Measurements from ENCODE around the gene HOXA3. TPM values are rescaled to one million over a fixed set of nuclear protein-coding genes. Genes with fewer than 3 reads are reported as not detected.
A peak's percentile ranks its signal among the peaks of the same experiment; 100 is the strongest.

Gene HOXA3
- total RNA-seq, 2 donors from 2014 or later, result 13.3 to 14.1 TPM

- DNase-seq, result peak; percentile 82
- intact Hi-C loops (cut with DNase I), result no loop called here
Observed at GRCh38 chr7:27156508-27156898, 4.1 kb upstream of the HOXA3 start, which contains the start of gene HOXA7. Gene HOXA7 (minus strand): TSS chr7:27156675. CDS start chr7:27156545, 130 bp downstream.

GRCh38 chr7:27155816-27156507 is 3.6 kb upstream of the HOXA3 start:
- peak overlapping the region; percentile 49 for H3K4me3 ChIP-seq
- H3K4me1 ChIP-seq, result peaks cover 16% of the 10 kb centered on the region
- H3K36me3 ChIP-seq, result no peaks in the 10 kb centered on the region
- H3K27ac ChIP-seq, result peak overlapping the region; percentile 94
- no peak for TF ChIP-seq CTCF (IDR thresholded peaks at IDR 0.05)
- peak; percentile 70 for DNase-seq
- peak overlapping the region; percentile 80 to 100 for H3K9ac ChIP-seq (ENCODE audit: low read depth in 2 of 2, low read length in 2 of 2)
- no peaks in the 10 kb centered on the region for H3K9me3 ChIP-seq
- peaks cover 4% of the 10 kb centered on the region for H3K27me3 ChIP-seq
- intact Hi-C loops (cut with DNase I), result no loop called here

More at GRCh38 chr7:27156508-27156898, 4.1 kb upstream of the HOXA3 start, which contains the start of gene HOXA7:
- Histone ChIP-seq H3K9ac (ENCODE audit: low read depth in 2 of 2, low read length in 2 of 2) (peak within 1 kb of the TSS; percentile 80 to 100), H3K27ac (peak within 1 kb of the TSS; percentile 94), H3K9me3 (no peaks in the 10 kb centered on the region), H3K27me3 (peaks cover 4% of the 10 kb centered on the region), H3K4me3 (peak within 1 kb of the TSS; percentile 49), H3K4me1 (peaks cover 16% of the 10 kb centered on the region), H3K36me3 (no peaks in the 10 kb centered on the region)
- TF ChIP-seq CTCF (IDR thresholded peaks at IDR 0.05), result no peak

DNA sequence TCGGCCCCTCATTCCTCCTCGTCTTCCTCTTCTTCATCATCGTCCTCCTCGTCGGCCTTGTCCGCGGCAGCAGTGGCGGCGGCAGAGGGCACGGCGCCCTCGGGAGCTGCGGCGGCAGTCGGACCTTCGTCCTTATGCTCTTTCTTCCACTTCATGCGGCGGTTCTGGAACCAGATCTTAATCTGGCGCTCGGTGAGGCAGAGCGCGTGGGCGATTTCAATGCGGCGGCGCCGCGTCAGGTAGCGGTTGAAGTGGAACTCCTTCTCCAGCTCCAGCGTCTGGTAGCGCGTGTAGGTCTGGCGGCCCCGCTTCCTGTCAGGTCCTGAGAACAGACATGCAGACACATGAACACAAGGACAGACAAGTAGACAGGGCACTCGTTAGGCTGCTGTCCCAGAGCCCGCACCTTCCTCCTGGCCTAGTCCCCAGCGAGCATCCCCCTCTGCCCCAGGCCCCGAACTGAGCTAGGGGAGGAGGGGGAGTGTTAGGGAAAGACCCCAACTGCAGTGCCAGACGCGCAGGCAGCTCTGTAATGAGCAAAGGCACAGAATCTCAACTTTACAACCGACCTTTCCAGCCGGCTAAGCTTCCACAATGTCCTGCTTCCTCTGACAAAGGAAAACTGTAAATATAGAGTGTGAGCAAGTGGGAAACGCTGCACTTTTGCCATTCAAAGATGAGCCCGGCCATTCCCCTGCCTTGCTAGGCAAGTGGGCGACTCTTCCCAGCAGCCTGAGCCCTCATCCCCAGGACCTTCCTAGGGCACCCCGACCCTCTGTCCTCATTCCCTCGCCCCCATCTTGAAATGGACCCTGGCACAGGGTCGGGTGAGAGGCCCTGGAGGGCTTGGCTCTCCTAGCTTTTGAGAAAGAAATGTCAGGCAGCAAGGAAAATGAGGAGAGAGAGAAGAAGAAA is 2.8 kb upstream of the HOXA3 start:
- peak; percentile 60 for DNase-seq
- H3K27ac ChIP-seq, result peak overlapping the region; percentile 94
- no peak for TF ChIP-seq CTCF (IDR thresholded peaks at IDR 0.05)
- H3K27me3 ChIP-seq, result peaks cover 4% of the 10 kb centered on the region
- H3K4me1 ChIP-seq, result peaks cover 16% of the 10 kb centered on the region
- H3K4me3 ChIP-seq, result peak overlapping the region; percentile 49
- no peaks in the 10 kb centered on the region for H3K9me3 ChIP-seq
- peak overlapping the region; percentile 80 to 100 for H3K9ac ChIP-seq (ENCODE audit: low read depth in 2 of 2, low read length in 2 of 2)
- intact Hi-C loops (cut with DNase I), result no loop called here
- H3K36me3 ChIP-seq, result no peaks in the 10 kb centered on the region

GRCh38 chr7:27154369-27154768 is 2.0 kb upstream of the HOXA3 start:
- Histone ChIP-seq H3K9me3 (no peaks in the 10 kb centered on the region), H3K4me1 (peaks cover 11% of the 10 kb centered on the region), H3K27me3 (peaks cover 4% of the 10 kb centered on the region), H3K4me3 (peak overlapping the region; percentile 49), H3K9ac (ENCODE audit: low read depth in 2 of 2, low read length in 2 of 2) (peak overlapping the region; percentile 40 to 100), H3K36me3 (no peaks in the 10 kb centered on the region), H3K27ac (no peak overlapping the region)
- TF ChIP-seq CTCF (IDR thresholded peaks at IDR 0.05), result no peak
- peak; percentile 29 for DNase-seq
- intact Hi-C loops (cut with DNase I), result no loop called here

DNA sequence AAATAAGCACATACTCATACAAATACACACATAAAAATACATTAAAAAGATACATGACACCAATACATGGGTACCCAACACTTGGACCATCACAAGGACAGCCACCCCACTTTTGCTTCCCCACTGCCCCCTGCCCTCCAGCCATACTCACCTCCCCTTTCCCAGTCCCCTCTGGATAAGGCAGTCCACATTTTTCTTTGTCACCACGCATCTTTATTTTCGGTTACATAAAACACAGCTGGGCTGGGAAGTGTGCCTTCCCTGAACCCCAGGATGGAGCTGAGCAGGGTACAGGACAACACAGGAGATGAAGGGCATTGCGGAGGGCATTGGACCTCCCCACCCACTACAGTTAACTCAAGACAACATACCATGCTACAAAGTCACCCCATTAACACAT is 1.1 kb upstream of the HOXA3 start:
- DNase-seq, result peak; percentile 25
- H3K4me1 ChIP-seq, result peaks cover 11% of the 10 kb centered on the region
- H3K27me3 ChIP-seq, result peaks cover 4% of the 10 kb centered on the region
- H3K4me3 ChIP-seq, result no peak overlapping the region
- no peaks in the 10 kb centered on the region for H3K9me3 ChIP-seq
- peak overlapping the region in 1 of 2 donors; percentile 100 for H3K9ac ChIP-seq (ENCODE audit: low read depth in 2 of 2, low read length in 2 of 2)
- intact Hi-C loops (cut with DNase I), result no loop called here
- H3K27ac ChIP-seq, result peak overlapping the region; percentile 97
- TF ChIP-seq CTCF (IDR thresholded peaks at IDR 0.05), result no peak
- no peaks in the 10 kb centered on the region for H3K36me3 ChIP-seq

Data from colonic mucosa (tissue), 4 donors.